Activated effector memory CD4-positive, alpha-beta T cell treated with Interleukin-2 at 50 U/mL for 16 hours (primary cell): ENCODE results near the gene FGF2.

Experiments
- DNase-seq: peaks from one replicate; pipeline ENCODE4 v3.0.0-alpha.2; 2020

Gene FGF2

GRCh38 chr4:122946142-122946541, 119.5 kb downstream of the FGF2 start:
- DNase-seq: no peak
